ENCODE results near the gene ITGAE.
"Not testable (repeated sequence)": the region's sequence is repeated elsewhere in the genome, so short reads cannot be mapped to it uniquely, and the experiment has no call there.

The ITGAE gene

DNA sequence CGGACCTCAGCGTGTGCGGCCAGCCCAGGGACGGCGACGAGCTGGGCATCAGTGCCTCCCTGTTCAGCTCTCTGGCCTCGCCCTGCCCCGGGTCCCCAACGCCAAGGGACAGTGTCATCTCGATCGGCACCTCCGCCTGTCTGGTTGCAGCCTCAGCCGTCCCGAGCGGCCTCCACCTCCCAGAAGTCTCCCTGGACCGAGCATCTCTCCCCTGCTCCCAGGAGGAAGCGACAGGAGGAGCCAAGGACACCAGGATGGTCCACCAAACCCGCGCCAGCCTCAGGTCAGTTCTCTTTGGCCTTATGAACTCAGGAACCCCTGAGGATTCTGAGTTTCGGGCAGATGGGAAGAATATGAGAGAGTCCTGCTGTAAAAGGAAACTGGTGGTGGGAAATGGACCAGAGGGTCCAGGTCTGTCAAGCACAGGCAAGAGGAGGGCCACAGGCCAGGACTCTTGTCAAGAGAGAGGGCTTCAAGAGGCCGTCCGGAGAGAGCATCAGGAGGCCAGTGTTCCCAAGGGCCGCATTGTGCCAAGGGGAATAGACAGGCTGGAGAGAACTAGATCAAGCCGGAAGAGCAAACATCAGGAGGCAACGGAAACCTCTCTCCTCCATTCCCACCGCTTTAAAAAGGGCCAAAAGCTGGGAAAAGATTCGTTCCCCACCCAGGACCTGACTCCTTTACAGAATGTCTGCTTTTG lies 76.5 kb downstream of the ITGAE start:
- DNase-seq, result peak; percentile 23

DNA sequence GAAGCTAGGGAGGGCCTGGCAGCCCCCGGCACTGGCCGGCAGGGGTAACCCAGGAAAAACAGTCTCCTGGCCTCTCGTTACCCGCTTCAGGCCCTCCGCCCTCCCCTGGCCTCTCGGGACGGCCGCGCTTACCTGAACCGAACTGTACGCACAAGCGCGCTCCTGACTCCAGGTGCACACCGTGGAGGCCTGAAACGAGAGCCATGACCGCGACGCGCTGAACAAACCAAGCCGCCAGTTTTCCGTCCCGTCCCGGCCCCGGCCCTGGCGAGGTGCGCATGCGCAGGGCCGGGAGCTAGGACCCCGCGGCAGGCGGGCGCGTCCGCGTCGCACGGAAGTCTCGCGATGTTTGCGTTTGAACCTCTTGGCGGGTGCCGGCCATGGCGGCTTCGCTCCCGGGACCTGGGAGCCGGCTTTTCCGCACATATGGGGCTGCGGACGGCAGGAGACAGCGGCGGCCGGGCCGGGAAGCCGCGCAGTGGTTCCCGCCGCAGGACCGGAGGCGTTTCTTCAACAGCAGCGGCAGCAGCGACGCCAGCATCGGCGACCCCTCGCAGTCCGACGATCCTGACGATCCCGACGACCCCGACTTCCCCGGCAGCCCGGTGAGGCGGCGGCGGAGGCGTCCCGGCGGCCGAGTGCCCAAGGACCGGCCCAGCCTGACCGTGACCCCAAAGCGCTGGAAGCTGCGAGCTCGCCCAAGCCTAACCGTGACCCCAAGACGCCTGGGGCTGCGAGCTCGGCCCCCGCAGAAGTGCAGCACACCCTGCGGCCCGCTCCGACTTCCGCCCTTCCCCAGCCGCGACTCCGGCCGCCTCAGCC lies 77.2 kb downstream of the ITGAE start, which contains the start of gene HASPIN:
Gene HASPIN, plus strand, starts transcription at position 348 of the 822 bp plus-strand sequence. Its CDS starts 33 bp downstream, at position 381.
- peak; percentile 97 for DNase-seq

DNA sequence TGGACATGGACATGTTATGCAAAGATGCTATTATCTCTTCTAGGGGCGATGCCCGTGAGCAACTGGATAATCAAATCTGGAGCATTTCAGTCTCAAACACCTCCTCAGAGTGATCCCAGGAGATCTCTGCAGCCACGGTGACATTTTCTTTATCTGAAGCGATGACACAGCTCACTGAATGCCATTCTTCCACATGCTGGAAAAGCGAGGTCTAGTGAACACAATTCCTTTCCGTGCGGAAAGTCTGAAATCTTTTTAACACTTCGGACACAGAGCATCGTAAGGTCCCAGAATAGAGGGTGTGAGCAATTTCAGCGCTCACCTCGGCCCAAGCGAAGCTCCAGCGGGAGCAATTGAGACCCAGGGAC lies 77.8 kb downstream of the ITGAE start:
- DNase-seq, result peak; percentile 15

DNA sequence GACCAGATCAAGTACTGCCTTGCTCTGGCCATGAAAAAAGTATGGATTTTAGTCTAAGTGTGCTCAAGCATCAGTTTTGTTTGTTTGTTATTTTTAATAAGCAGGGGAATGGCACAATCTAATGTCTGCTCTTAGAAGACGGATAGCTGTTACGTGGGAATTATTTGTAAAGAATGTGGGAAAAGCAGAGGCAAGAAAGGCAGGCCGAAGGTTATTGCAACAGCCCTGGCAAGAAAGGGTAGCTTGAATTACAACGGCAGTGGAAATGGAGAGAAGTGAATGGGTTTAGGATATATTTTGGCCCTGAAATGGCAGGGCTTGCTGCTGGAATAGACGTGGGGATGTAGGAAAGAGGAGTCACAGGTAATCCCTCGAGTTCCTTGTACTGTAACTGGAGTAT lies 78.3 kb downstream of the ITGAE start:
- no peak for DNase-seq

DNA sequence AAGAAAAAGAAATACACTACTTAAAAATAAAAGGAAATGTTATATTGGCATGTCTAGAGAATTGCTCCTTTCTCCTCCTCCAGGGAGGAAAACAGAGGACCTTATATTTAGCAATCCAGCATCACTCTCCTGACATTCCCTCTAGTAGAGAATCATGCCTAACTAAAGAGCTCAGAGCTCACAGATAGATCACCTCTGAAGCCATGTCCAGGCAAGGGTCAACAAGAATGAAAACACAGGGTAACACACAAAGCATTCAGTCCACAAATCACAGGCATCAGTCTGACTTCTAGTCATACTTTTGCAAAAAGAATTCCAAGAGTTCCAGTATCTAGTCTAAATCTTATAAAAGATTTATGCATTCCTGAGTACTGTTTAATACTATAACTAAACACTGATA lies 81.7 kb downstream of the ITGAE start:
- no peak for DNase-seq

DNA sequence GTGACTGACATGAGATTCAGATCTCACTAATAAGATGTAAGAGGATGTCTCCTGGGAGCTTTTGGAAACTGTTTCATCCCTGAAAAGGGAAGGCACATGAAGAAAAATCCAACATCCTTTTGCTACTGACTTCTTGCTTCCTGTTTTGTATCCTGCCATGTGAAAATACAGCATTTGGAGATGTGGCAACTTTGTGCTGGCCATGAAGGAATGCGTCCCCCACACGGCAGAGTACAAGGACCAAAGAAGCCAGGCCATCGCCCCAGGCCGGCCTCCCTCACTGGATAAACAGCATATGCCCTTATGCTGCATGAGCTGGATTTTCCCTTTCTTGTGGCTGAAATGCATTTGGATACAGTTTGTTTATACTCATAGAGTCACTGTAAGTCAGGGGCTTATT lies 82.8 kb downstream of the ITGAE start:
- DNase-seq, result no peak

DNA sequence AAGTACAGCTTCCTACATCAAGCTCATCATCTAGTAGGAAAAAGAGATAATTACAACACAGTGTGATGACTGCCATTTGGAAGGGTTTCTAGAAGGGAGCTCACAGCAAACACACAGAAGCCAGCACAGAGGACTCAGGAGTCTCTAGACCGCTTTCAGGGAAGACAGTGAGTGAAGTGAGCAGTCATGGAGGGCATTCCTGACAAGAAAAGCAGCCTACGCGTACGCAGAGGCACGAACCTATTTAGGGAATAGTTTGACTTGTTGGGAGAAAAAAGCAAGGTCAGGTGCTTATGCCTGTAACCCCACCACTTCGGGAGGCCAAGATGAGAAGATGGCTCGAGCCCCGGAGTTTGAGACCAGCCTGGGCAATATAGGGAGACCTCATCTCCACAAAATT lies 85.7 kb downstream of the ITGAE start:
- no peak for DNase-seq

DNA sequence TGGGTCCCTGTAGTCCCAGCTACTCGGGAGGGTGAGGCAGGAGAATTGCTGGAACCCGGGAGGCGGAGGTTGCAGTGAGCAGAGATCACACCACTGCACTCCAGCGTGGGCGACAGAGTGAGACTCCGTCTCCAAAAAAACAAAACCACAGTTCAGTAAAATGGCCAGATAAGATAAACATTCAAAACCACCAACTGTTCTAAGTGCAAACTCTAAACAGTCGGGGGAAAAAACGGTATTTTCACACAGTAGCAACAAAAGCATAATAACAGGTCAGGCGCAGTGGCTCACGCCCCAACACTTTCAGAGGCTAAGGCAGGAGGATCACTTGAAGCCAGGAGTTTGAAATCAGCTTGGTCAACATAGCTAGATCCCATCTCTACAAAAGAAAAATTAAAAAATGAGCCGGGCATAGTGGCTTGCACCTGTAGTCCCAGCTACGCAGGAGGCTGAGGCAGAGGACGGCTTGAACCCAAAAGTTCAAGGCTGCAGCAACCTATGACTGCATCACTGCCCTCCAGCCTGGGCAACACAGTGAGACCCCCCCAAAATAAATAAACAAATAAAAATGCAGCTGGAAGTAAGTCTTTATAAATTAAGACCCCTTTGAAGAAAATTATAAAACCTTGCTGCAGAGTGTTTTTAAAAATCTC lies 88.1 kb downstream of the ITGAE start:
- peak; percentile 78 for DNase-seq

DNA sequence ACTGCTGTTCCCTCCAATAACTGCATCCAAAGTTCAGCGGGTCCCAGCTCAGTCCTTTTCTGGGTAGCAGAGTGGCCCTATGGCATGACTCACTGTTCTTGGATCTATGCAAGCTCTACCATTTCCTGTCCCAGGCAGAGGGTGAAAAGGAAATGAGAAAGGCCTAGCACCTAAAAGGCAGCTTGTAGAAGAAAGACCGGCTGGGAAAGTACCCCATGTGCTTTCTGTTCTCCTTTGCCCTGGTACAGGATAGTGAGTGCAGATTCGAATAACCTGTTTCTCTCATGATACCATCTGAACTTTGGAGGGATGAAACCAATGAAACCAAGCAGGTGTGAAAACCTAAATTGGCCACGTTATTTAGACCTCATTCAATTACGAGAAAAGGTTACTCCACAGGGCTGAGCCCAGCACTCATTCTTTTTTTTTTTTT lies 90.0 kb downstream of the ITGAE start:
- peak; percentile 96 for DNase-seq

DNA sequence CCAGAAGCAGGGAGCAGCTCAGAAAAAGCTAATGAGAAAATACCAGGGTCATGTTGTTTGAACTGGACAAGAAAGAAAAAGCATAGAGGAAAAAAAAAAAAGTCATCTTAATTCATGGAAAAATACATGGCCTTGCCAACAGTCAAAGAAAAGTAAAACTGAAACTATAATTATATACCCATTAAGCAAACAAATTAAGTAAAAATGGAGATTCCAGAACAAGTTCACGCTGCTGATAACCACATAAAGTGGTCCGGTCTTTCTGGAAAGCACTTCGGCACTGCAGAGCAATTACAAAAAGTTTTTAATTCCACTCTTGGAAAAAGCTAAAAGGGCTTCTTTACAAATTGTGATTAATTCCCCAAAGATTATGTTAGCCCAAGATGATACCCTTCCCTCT lies 92.6 kb downstream of the ITGAE start:
- no peak for DNase-seq

DNA sequence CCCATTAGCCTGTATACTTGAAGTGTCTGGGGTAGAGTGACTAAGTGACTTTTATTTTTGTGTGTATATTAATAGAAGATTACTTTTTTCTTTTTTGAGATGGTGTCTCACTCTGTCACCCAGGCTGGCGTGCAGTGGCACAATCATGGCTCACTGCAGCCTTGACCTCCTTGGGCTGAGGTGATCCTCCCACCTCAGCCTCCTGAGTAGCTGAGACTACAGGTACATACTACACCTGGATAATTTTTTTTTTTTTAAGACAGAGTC lies 95.3 kb downstream of the ITGAE start:
- not testable (repeated sequence) for DNase-seq

DNA sequence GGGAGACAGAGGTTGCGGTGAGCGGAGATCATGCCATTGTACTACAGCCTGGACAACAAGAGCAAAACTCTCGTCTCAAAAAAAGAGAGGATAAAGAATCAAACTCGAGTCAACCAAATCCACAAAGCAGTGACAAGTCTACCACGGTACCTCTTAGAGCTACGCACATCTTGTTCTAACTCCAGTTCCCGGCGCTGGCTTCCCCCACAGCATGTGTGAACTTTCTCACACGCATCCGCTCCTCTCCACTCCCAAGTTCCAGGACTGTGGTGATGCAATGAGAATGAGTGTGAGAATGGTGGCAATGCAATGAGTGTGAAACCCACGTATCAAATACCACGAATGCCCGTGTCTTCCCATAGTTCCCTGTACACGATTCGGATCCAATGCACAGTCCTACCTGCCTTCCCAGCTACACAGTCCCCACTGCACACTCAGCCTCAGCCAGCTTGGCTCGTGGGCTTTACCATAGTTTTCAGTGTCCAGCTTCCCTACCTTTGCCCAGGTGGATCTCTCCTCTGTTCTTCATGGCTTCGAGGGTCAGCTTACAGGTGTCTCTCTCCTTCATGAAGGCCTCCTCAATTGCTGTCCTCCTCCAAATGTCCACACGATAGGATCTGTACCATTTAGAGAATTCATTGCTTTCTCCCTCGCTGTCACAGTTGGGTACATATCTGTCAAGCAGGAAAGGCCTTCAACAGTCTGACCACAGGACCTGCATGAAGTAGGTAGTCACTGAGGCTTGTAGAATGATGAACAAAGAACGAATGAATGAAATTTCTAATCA lies 95.9 kb downstream of the ITGAE start:
- DNase-seq, result no peak

DNA sequence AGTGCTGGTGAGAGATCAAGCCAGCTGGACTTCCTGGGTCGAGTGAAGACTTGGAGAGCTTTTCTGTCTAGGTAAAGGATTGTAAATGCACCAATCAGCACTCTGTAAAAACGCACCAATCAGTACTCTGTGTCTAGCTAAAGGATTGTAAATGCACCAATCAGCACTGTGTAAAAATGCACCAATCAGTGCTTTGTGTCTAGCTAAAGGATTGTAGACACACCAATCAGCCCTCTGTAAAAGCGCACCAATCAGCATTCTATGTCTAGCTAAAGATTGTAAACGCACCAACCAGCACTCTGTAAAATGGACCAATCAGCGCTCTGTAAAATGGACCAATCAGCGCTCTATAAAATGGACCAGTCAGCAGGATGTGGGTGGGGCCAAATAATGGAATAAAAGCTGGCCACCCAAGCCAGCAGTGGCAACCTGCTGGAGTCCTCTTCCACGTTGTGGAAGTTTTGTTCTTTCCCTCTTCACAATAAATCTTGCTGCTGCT lies 98.9 kb downstream of the ITGAE start:
- not testable (repeated sequence) for DNase-seq

DNA sequence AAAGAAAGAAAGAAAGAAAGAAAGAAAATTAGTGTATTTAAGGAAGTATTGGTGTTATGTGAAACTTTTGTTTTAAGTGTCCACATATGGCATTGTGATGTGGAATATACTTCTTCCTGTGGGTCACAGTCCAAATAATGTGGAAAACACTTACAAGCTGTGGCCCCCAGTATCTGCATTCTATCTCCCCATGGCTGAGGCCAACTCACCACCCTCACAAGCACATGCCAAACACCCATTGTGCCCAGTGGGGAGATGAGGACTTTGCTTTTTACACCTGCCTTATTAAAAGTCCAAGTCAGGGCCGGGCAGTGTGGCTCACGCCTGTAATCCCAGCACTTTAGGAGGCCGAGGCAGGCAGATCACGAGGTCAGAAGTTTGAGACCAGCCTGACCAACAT lies 101.0 kb downstream of the ITGAE start:
- DNase-seq, result no peak

DNA sequence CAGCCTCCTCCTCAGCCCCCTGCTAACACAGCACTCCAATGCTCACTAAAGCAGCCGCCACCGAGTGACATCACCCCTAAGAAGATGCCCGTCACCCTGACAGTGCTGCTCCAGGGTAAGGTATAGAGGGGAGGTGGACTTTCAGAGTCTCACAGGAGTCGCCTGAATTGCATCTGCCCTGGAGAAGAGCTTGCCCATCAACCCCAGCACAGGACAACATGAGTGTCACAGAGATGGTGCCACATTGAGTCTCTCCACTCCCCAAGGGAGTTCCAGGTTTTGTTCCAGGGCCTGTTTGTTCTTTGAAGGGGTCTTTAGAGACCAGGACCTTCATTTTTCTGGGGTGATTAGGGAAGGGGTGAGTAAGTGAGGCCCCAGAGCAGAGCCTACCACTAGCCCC lies 102.8 kb downstream of the ITGAE start:
- no peak for DNase-seq

DNA sequence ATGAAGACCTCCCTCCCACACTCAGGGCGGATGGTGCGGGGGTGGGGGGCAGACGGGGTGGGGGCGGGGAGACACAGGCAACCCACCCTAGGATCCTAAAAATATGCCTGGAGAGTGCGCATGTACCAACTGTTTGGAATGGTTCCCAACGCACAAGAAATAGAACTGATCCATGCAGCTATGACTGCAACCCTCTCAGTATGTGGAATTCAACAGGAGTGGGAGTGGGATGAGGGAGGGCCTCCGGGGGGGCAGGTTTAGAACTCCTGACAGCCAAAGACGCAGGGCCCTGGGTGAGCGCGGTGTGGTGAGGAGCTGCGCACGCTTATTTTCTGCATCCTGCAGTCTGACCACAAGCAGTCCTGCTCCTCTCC lies 103.9 kb downstream of the ITGAE start:
- no peak for DNase-seq

DNA sequence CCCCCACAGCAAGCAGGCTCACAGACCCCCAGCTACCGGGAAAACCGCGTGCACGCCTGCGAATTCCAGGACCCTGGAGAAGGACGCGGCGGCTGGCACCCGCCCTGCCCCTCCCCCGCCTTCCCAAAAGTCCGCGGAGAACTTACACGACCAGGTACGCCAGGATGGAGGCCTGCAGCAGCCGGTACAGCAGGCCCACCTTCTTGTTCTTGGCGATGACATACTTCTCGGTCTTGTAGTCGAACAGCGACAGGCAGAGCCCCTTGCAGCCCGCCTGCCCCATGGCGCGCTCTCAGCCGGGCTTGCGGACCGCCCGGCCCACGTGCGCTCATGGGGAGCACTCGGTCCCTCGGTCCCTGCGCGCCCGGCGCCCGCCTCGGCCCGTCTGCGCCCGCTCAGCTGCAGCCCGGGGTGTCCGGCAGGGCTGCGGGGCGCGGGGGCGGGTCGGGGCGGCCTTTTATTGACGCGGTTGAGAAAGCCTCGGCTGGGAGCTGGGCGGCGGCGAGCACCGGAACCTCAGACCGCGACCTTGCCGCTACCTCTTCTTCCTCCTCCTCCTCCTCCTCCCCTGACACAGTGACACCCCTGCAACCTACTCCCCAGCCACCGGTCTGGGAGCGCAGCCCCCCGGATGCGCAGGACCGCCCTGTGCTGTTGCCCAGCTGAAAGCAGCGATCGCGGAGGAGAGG lies 105.1 kb downstream of the ITGAE start, which contains the start of gene P2RX5:
Gene P2RX5, minus strand, starts transcription at position 433 of the 689 bp plus-strand sequence. Its CDS starts 150 bp downstream, at position 283.
- peak; percentile 80 for DNase-seq

DNA sequence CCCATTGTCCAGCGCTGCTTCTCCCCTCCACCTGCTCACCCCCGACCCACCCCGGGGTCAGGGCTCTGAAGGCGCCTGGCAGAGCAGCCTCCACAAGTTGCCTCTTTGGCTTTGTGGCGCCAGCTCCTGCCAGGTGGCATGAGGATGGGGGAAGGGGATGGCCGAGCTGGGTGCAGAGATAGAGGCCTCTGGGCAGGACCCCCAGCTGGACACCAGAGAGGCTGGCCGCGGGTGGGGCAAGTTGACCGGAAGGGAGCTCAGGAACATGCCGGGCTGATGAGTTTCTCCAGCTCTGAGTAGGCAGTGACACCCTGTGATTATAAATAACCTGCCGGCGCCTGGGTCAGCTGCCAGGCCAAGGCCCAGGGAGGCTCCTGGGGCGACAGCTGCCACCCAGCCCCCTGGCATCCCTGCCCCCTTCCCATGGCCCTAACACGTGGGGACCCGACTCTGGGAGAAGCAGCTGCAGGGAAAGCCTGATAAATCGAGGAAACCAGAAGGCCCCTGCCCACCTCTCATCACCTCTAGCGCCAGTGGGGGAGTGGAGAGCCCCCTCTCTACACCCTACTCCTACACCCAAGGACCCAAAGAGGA lies 105.8 kb downstream of the ITGAE start:
- peak; percentile 26 for DNase-seq

DNA sequence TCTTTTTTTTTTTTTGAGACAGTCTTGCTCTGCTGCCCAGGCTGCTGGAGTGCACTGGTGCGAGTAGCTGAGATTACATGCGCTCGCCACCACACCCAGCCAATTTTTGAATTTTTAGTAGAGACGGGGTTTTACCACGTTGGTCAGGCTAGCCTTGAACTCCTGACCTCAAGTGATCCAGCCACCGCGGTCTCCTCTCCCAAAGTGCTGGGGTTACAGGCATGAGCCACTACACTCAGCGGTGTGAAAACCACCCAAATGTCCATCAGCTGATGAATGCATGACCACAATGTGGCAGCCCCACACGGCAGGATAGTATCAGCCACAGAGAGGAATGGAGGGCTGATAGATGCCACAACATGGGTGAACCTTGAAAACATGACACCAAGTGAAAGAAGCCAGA lies 107.2 kb downstream of the ITGAE start:
- peak; percentile 81 for DNase-seq

DNA sequence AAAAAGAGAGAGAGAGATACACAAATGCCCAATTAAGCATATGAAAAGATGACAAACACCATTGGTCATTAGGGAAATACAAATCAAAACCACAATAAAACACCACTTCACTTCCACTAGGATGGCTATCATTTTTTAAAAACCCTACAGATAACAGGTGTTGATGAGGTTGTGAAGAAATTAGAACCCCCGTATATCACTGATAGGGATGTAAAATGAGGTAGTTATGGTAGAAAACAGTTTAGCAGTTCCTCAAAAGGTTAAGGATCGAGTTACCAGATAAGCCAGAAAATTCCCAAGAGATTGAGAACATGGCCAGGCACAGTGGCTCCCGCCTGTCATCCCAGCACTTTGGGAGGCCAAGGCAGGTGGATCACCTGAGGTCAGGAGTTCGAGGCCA lies 107.8 kb downstream of the ITGAE start:
- DNase-seq, result no peak

DNA sequence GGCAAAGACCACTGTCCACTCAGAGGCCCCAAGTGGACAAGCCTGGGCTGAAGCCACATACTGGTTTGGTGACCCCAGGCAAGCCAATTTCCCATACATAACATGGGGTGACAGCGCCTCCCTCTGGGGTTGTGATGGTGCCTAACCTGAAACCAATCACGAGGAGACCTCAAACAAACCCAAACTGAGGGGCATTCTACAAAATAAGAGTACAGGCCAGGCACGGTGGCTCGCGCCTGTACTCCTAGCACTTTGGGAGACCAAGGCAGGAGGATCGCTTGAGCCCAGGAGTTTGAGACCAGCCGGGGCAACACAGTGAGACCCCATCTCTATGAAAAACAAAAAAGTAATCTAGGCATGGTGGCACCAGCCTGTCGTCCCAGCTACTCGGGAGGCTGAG lies 108.6 kb downstream of the ITGAE start:
- no peak for DNase-seq

DNA sequence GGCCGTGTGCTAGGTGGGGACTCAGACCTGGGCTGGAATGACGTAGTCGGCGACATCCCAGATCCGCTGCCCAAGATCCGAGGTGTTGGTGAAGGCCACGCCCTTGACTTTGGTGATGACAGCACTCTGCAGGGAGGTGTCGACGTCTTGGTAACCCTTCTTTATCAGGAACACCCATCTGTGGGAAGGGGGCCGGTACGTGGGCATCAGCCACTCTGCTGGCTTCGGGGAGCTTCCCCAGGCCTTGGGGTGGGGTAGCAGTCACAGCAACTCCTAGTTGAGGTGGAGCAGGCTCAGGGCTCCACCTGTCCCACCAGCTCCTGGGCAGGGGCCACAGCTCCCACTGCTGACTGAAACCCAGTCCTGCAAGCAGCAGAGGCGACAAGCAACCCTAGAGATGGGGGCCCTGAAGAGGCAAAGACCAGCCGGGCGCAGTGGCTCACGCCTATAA lies 109.3 kb downstream of the ITGAE start:
- no peak for DNase-seq

Data from activated CD4-positive, alpha-beta T cell treated with anti-CD3 and anti-CD28 coated beads, Interleukin-2, Interleukin-6, amounts not matched to agents 100 ng/mL and 50 ng/mL, durations not matched to agents 16 hours and 8 hours (primary cell).